Immature natural killer cell (primary cell): ENCODE measurements around the gene RABGAP1L. TPM values are rescaled to one million over a fixed set of nuclear protein-coding genes. Genes with fewer than 3 reads are reported as not detected.
"Not testable (repeated sequence)": the region's sequence is repeated elsewhere in the genome, so short reads cannot be mapped to it uniquely, and the experiment has no call there.

ENCODE experiments used
- DNase-seq, 3 donors: peaks; one replicate each; pipeline ENCODE4 v3.0.0; 2022; ENCODE audit warnings: mixed read lengths in 1 of 3
- H3K27ac Mint-ChIP-seq, 6 donors: one replicate each; pipeline ENCODE4 v1.8.0; 2020; ENCODE audit warnings: mixed read lengths in 6 of 6, mild to moderate bottlenecking in 5 of 6, inconsistent platforms in 4 of 6, moderate library complexity in 3 of 6
- H3K27me3 Mint-ChIP-seq, 3 donors: one replicate each; pipeline ENCODE4 v1.8.0; 2020 to 2021; ENCODE audit warnings: low read depth in 3 of 3, mild to moderate bottlenecking in 3 of 3, mixed read lengths in 3 of 3, moderate library complexity in 3 of 3, inconsistent platforms in 1 of 3
- H3K36me3 Mint-ChIP-seq, 3 donors: one replicate each; pipeline ENCODE4 v1.8.0; 2020; ENCODE audit warnings: mixed read lengths in 3 of 3, inconsistent platforms in 2 of 3, mild to moderate bottlenecking in 2 of 3
- H3K4me1 Mint-ChIP-seq, 2 donors: one replicate each; pipeline ENCODE4 v1.8.0; 2020; ENCODE audit warnings: inconsistent platforms in 2 of 2, mild to moderate bottlenecking in 2 of 2, mixed read lengths in 2 of 2, moderate library complexity in 1 of 2
- H3K4me3 Mint-ChIP-seq, 5 donors: one replicate each; pipeline ENCODE4 v1.8.0; 2020; ENCODE audit warnings: mild to moderate bottlenecking in 5 of 5, mixed read lengths in 5 of 5, inconsistent platforms in 3 of 5, moderate library complexity in 3 of 5
- H3K9me3 Mint-ChIP-seq, 6 donors: one replicate each; pipeline ENCODE4 v1.8.0; 2020; ENCODE audit warnings: mild to moderate bottlenecking in 6 of 6, mixed read lengths in 6 of 6, inconsistent platforms in 4 of 6, moderate library complexity in 3 of 6
- polyA plus RNA-seq, 3 donors: library from polyadenylated mRNA; unstranded; fragments of 300-500 nt; fragmentation: Illumina TruSeq; gene quantifications; one replicate each; pipeline ENCODE4 v1.2.3, GENCODE V29; 2021

RABGAP1L gene
- polyA plus RNA-seq, 3 donors from 2014 or later = 80.2 to 114 (median 86.8) TPM

- H3K36me3 Mint-ChIP-seq = peaks cover 7 to 12% (median 8%) of the 10 kb centered on the region in 3 donors
- H3K4me1 Mint-ChIP-seq = peaks cover 1 to 17% of the 10 kb centered on the region in 2 donors
- H3K9me3 Mint-ChIP-seq = peaks cover 0 to 5% (median 1%) of the 10 kb centered on the region in 6 donors
- no peak overlapping the region for H3K27ac Mint-ChIP-seq
- peaks cover 0 to 1% (median 0%) of the 10 kb centered on the region in 3 donors for H3K27me3 Mint-ChIP-seq
- no peak overlapping the region for H3K4me3 Mint-ChIP-seq
- no peak for DNase-seq
These were observed 533.0 kb downstream of the RABGAP1L start for GRCh38 chr1:174692313-174692712.

GRCh38 chr1:174693085-174693484 is 533.8 kb downstream of the RABGAP1L start:
- Mint-ChIP-seq H3K4me3 (no peak overlapping the region), H3K36me3 (peaks cover 7 to 12% (median 8%) of the 10 kb centered on the region in 3 donors), H3K4me1 (peaks cover 1 to 17% of the 10 kb centered on the region in 2 donors), H3K9me3 (peaks cover 0 to 5% (median 1%) of the 10 kb centered on the region in 6 donors), H3K27me3 (peaks cover 0 to 1% (median 0%) of the 10 kb centered on the region in 3 donors), H3K27ac (no peak overlapping the region)
- DNase-seq = no peak

GRCh38 chr1:174693539-174693938 is 534.2 kb downstream of the RABGAP1L start:
- Mint-ChIP-seq H3K36me3 (peaks cover 7 to 12% (median 8%) of the 10 kb centered on the region in 3 donors), H3K4me1 (peaks cover 1 to 17% of the 10 kb centered on the region in 2 donors)
- not testable (repeated sequence) for DNase-seq, H3K27ac Mint-ChIP-seq, H3K27me3 Mint-ChIP-seq, H3K4me3 Mint-ChIP-seq, H3K9me3 Mint-ChIP-seq

- peaks cover 8 to 12% (median 10%) of the 10 kb centered on the region in 3 donors for H3K36me3 Mint-ChIP-seq
- no peak overlapping the region for H3K4me3 Mint-ChIP-seq
- no peak overlapping the region for H3K27ac Mint-ChIP-seq
- DNase-seq = no peak
- H3K4me1 Mint-ChIP-seq = peaks cover 1 to 13% of the 10 kb centered on the region in 2 donors
- H3K27me3 Mint-ChIP-seq = peaks cover 0 to 3% (median 0%) of the 10 kb centered on the region in 3 donors
- peaks cover 0 to 5% (median 1%) of the 10 kb centered on the region in 6 donors for H3K9me3 Mint-ChIP-seq
These were observed 536.9 kb downstream of the RABGAP1L start for GRCh38 chr1:174696026-174696821.

GRCh38 chr1:174700314-174700713 is 541.0 kb downstream of the RABGAP1L start:
- H3K9me3 Mint-ChIP-seq = peaks cover 0 to under 1% (median 0%) of the 10 kb centered on the region in 6 donors
- H3K36me3 Mint-ChIP-seq = peaks cover 3 to 8% (median 6%) of the 10 kb centered on the region in 3 donors
- H3K4me1 Mint-ChIP-seq = peaks cover 0 to 8% of the 10 kb centered on the region in 2 donors
- peaks cover 0 to 3% (median 0%) of the 10 kb centered on the region in 3 donors for H3K27me3 Mint-ChIP-seq
- no peak overlapping the region for H3K27ac Mint-ChIP-seq
- no peak overlapping the region for H3K4me3 Mint-ChIP-seq
- DNase-seq = no peak

- Mint-ChIP-seq H3K4me3 (no peak overlapping the region), H3K27ac (no peak overlapping the region), H3K27me3 (peaks cover 0 to 3% (median 0%) of the 10 kb centered on the region in 3 donors), H3K9me3 (no peaks in the 10 kb centered on the region), H3K4me1 (peaks cover 0 to 3% of the 10 kb centered on the region in 2 donors), H3K36me3 (peaks cover 0 to 4% (median 4%) of the 10 kb centered on the region in 3 donors)
- DNase-seq = no peak
These were observed 541.5 kb downstream of the RABGAP1L start for GRCh38 chr1:174700775-174701174.

GRCh38 chr1:174701565-174701964 is 542.2 kb downstream of the RABGAP1L start:
- Mint-ChIP-seq H3K4me3 (no peak overlapping the region), H3K4me1 (no peaks in the 10 kb centered on the region), H3K27ac (no peak overlapping the region), H3K36me3 (peaks cover 1 to 4% (median 3%) of the 10 kb centered on the region in 3 donors), H3K9me3 (no peaks in the 10 kb centered on the region), H3K27me3 (peaks cover 0 to 3% (median 0%) of the 10 kb centered on the region in 3 donors)
- DNase-seq = no peak

- Mint-ChIP-seq H3K4me3 (no peak overlapping the region), H3K4me1 (no peaks in the 10 kb centered on the region), H3K9me3 (no peaks in the 10 kb centered on the region), H3K36me3 (peaks cover 4 to 6% (median 5%) of the 10 kb centered on the region in 3 donors), H3K27me3 (peaks cover 0 to 3% (median 0%) of the 10 kb centered on the region in 3 donors), H3K27ac (no peak overlapping the region)
- DNase-seq = no peak
These were observed 542.7 kb downstream of the RABGAP1L start for GRCh38 chr1:174702011-174702410.

- no peaks in the 10 kb centered on the region for H3K4me1 Mint-ChIP-seq
- H3K9me3 Mint-ChIP-seq = no peaks in the 10 kb centered on the region
- DNase-seq = no peak
- H3K27ac Mint-ChIP-seq = no peak overlapping the region
- H3K27me3 Mint-ChIP-seq = peaks cover 0 to 2% (median 0%) of the 10 kb centered on the region in 3 donors
- peaks cover 14 to 15% (median 15%) of the 10 kb centered on the region in 3 donors for H3K36me3 Mint-ChIP-seq
- no peak overlapping the region for H3K4me3 Mint-ChIP-seq
These were observed 544.0 kb downstream of the RABGAP1L start for GRCh38 chr1:174703309-174703708.

GRCh38 chr1:174704300-174704699 is 545.0 kb downstream of the RABGAP1L start:
- H3K9me3 Mint-ChIP-seq = no peaks in the 10 kb centered on the region
- H3K4me3 Mint-ChIP-seq = no peak overlapping the region
- H3K27me3 Mint-ChIP-seq = peaks cover 0 to 2% (median 0%) of the 10 kb centered on the region in 3 donors
- no peak overlapping the region for H3K27ac Mint-ChIP-seq
- DNase-seq = no peak
- H3K36me3 Mint-ChIP-seq = peaks cover 16 to 22% (median 19%) of the 10 kb centered on the region in 3 donors
- H3K4me1 Mint-ChIP-seq = no peaks in the 10 kb centered on the region

- peaks cover 39 to 52% (median 43%) of the 10 kb centered on the region in 3 donors for H3K36me3 Mint-ChIP-seq
- peak overlapping the region in 1 of 6 donors; percentile 18 for H3K27ac Mint-ChIP-seq
- H3K4me1 Mint-ChIP-seq = peaks cover 6 to 11% of the 10 kb centered on the region in 2 donors
- no peak for DNase-seq
- H3K27me3 Mint-ChIP-seq = peaks cover 0 to 8% (median 4%) of the 10 kb centered on the region in 3 donors
- peak overlapping the region in 1 of 5 donors; percentile 19 for H3K4me3 Mint-ChIP-seq
- H3K9me3 Mint-ChIP-seq = no peaks in the 10 kb centered on the region
These were observed 551.8 kb downstream of the RABGAP1L start for GRCh38 chr1:174710868-174711845.

- H3K36me3 Mint-ChIP-seq = peaks cover 39 to 50% (median 39%) of the 10 kb centered on the region in 3 donors
- DNase-seq = peak in 1 of 3 donors; percentile 10
- H3K4me3 Mint-ChIP-seq = peak overlapping the region; percentile 63 to 84 (median 76)
- peaks cover 6 to 11% of the 10 kb centered on the region in 2 donors for H3K4me1 Mint-ChIP-seq
- peak overlapping the region in 4 of 6 donors; percentile 31 to 78 (median 54) for H3K27ac Mint-ChIP-seq
- not testable (repeated sequence) for H3K27me3 Mint-ChIP-seq, H3K9me3 Mint-ChIP-seq
These were observed 552.5 kb downstream of the RABGAP1L start for GRCh38 chr1:174711848-174712247.

- peaks cover 0 to 8% (median 4%) of the 10 kb centered on the region in 3 donors for H3K27me3 Mint-ChIP-seq
- peak in 2 of 3 donors; percentile 10 to 18 for DNase-seq
- peaks cover 35 to 46% (median 35%) of the 10 kb centered on the region in 3 donors for H3K36me3 Mint-ChIP-seq
- H3K27ac Mint-ChIP-seq = peak overlapping the region; percentile 31 to 78 (median 69)
- H3K9me3 Mint-ChIP-seq = no peaks in the 10 kb centered on the region
- H3K4me3 Mint-ChIP-seq = peak overlapping the region; percentile 63 to 84 (median 76)
- H3K4me1 Mint-ChIP-seq = peaks cover 6 to 11% of the 10 kb centered on the region in 2 donors
These were observed 553.2 kb downstream of the RABGAP1L start for GRCh38 chr1:174712541-174712940.
